ENCODE results near the gene FSTL5. TPM values are rescaled to one million over a fixed set of nuclear protein-coding genes. Genes with fewer than 3 reads are reported as not detected.

The FSTL5 gene
- total and polyA plus RNA-seq, 5 donors from 2014 or later: not detected

DNA sequence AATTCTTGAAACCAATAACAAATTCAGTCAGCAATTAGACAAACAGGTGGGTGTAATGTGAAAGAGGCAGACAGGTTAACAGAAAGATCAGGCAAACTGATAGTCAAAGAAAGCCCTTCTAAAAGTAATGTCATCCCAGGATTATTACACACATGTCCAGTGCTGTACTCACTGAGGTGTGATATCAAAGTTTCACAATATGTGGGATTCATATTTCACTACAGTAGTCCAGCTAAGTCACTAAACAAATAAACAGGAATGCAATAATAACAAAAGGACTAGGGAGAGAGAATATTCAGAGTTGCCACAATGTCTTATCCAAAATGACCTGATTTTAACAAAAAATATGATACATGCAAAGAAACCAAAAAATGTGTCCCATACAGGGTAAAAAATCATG lies 787.5 kb downstream of the FSTL5 start:
- Mint-ChIP-seq H3K4me3 (no peak overlapping the region), H3K27ac (no peak overlapping the region), H3K36me3 (no peaks in the 10 kb centered on the region), H3K27me3 (no peaks in the 10 kb centered on the region), H3K9me3 (peaks cover 1 to 22% (median 7%) of the 10 kb centered on the region in 7 donors), H3K4me1 (peaks cover 0 to 5% (median 0%) of the 10 kb centered on the region in 4 donors)
- H3K27ac ChIP-seq (ENCODE audit: insufficient read depth, low read length, poor library complexity, severe bottlenecking): no peak overlapping the region
- ATAC-seq (ENCODE audit: low read depth in 2 of 2) (no peak), DNase-seq (no peak)
- no peaks in the 10 kb centered on the region for H3K27me3 ChIP-seq (ENCODE audit: control insufficient read depth, insufficient read depth, low read length)
- H3K4me1 ChIP-seq (ENCODE audit: control insufficient read depth, insufficient read depth, low read length, poor library complexity, severe bottlenecking): no peaks in the 10 kb centered on the region
- peaks cover 4 to 7% of the 10 kb centered on the region in 2 experiments for H3K9me3 ChIP-seq (ENCODE audit: control insufficient read depth in 2 of 2, low read length in 2 of 2)
- H3K36me3 ChIP-seq (ENCODE audit: control insufficient read depth, insufficient read depth, low read length): no peaks in the 10 kb centered on the region
- H3K4me3 ChIP-seq (ENCODE audit: low read depth, low read length): no peak overlapping the region

DNA sequence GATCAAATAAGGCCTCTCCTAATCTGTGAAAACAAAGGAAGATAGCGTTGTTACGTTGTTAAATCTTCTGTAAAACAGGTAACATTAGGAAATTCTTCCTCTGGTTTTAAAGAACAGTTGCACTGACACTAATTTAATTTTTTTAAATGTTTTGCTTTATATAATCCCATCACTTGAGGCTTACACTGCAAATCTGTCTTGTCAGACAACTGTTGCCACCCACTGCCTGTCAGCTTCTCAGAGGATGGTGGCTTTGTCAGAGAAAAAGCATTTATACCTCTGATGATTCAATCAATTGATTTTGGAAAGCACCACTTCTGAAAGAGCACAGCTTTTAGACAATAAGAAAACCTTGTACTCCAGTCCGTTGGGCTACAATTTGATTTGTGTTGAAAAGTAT lies 799.1 kb downstream of the FSTL5 start:
- Mint-ChIP-seq H3K9me3 (peaks cover 0 to 24% (median 3%) of the 10 kb centered on the region in 7 donors), H3K4me3 (no peak overlapping the region)
- H3K36me3 ChIP-seq (ENCODE audit: control insufficient read depth, insufficient read depth, low read length): no peaks in the 10 kb centered on the region

GRCh38 chr4:161360982-161361381 lies 802.8 kb downstream of the FSTL5 start:
- Mint-ChIP-seq H3K9me3 (peaks cover 0 to 24% (median 6%) of the 10 kb centered on the region in 7 donors), H3K27ac (no peak overlapping the region), H3K27me3 (no peaks in the 10 kb centered on the region), H3K4me3 (no peak overlapping the region), H3K4me1 (no peaks in the 10 kb centered on the region), H3K36me3 (no peaks in the 10 kb centered on the region)
- Histone ChIP-seq H3K4me3 (ENCODE audit: low read depth, low read length) (no peak overlapping the region), H3K4me1 (ENCODE audit: control insufficient read depth, insufficient read depth, low read length, poor library complexity, severe bottlenecking) (no peaks in the 10 kb centered on the region), H3K27me3 (ENCODE audit: control insufficient read depth, insufficient read depth, low read length) (no peaks in the 10 kb centered on the region), H3K9me3 (ENCODE audit: control insufficient read depth in 2 of 2, low read length in 2 of 2) (peaks cover 0 to 5% of the 10 kb centered on the region in 2 experiments), H3K36me3 (ENCODE audit: control insufficient read depth, insufficient read depth, low read length) (no peaks in the 10 kb centered on the region), H3K27ac (ENCODE audit: insufficient read depth, low read length, poor library complexity, severe bottlenecking) (no peak overlapping the region)
- ATAC-seq (ENCODE audit: low read depth in 2 of 2) (no peak), DNase-seq (no peak)

More for the DNA sequence above, 799.1 kb downstream of the FSTL5 start:
- H3K4me1 Mint-ChIP-seq: no peaks in the 10 kb centered on the region
- Histone ChIP-seq H3K9me3 (ENCODE audit: control insufficient read depth in 2 of 2, low read length in 2 of 2) (peaks cover 0 to 5% of the 10 kb centered on the region in 2 experiments), H3K4me3 (ENCODE audit: low read depth, low read length) (no peak overlapping the region), H3K4me1 (ENCODE audit: control insufficient read depth, insufficient read depth, low read length, poor library complexity, severe bottlenecking) (no peaks in the 10 kb centered on the region), H3K27ac (ENCODE audit: insufficient read depth, low read length, poor library complexity, severe bottlenecking) (no peak overlapping the region), H3K27me3 (ENCODE audit: control insufficient read depth, insufficient read depth, low read length) (no peaks in the 10 kb centered on the region)
- no peaks in the 10 kb centered on the region for H3K27me3 Mint-ChIP-seq
- H3K36me3 Mint-ChIP-seq: no peaks in the 10 kb centered on the region
- no peak for ATAC-seq (ENCODE audit: low read depth in 2 of 2)
- no peak overlapping the region for H3K27ac Mint-ChIP-seq
- DNase-seq: no peak

DNA sequence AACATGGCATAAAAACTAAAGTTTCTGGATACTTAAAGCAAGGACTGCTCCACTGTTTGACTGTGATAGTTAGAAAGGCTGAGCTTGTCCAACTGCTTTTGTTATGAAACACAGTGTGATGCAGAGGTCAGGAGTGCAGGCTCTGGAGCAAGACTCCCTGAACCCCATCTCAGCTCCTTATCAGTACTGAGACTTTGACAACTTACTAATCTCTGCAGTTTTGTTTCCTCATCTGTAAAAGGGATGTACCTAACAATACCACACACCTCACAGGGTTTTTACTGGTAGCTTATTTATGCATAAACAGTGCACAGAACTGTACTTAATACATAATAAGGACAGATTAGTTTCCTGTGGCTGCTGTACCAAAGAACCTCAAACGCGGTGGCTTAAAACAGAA lies 804.3 kb downstream of the FSTL5 start:
- Histone ChIP-seq H3K27me3 (ENCODE audit: control insufficient read depth, insufficient read depth, low read length) (no peaks in the 10 kb centered on the region), H3K27ac (ENCODE audit: insufficient read depth, low read length, poor library complexity, severe bottlenecking) (no peak overlapping the region), H3K9me3 (ENCODE audit: control insufficient read depth in 2 of 2, low read length in 2 of 2) (peaks cover 0 to 5% of the 10 kb centered on the region in 2 experiments), H3K4me3 (ENCODE audit: low read depth, low read length) (no peak overlapping the region), H3K36me3 (ENCODE audit: control insufficient read depth, insufficient read depth, low read length) (no peaks in the 10 kb centered on the region), H3K4me1 (ENCODE audit: control insufficient read depth, insufficient read depth, low read length, poor library complexity, severe bottlenecking) (no peaks in the 10 kb centered on the region)
- Mint-ChIP-seq H3K27me3 (no peaks in the 10 kb centered on the region), H3K9me3 (peaks cover 0 to 19% (median 6%) of the 10 kb centered on the region in 7 donors), H3K4me1 (no peaks in the 10 kb centered on the region), H3K4me3 (no peak overlapping the region), H3K27ac (no peak overlapping the region), H3K36me3 (no peaks in the 10 kb centered on the region)
- DNase-seq (no peak), ATAC-seq (ENCODE audit: low read depth in 2 of 2) (no peak)

- ATAC-seq (ENCODE audit: low read depth in 2 of 2) (no peak), DNase-seq (no peak)
- Mint-ChIP-seq H3K4me1 (peaks cover 0 to 5% (median 0%) of the 10 kb centered on the region in 4 donors), H3K9me3 (peaks cover 3 to 29% (median 10%) of the 10 kb centered on the region in 7 donors), H3K4me3 (no peak overlapping the region), H3K27ac (no peak overlapping the region), H3K27me3 (no peaks in the 10 kb centered on the region), H3K36me3 (no peaks in the 10 kb centered on the region)
- H3K4me1 ChIP-seq (ENCODE audit: control insufficient read depth, insufficient read depth, low read length, poor library complexity, severe bottlenecking): no peaks in the 10 kb centered on the region
- H3K27me3 ChIP-seq (ENCODE audit: control insufficient read depth, insufficient read depth, low read length): no peaks in the 10 kb centered on the region
- no peak overlapping the region for H3K27ac ChIP-seq (ENCODE audit: insufficient read depth, low read length, poor library complexity, severe bottlenecking)
- H3K36me3 ChIP-seq (ENCODE audit: control insufficient read depth, insufficient read depth, low read length): no peaks in the 10 kb centered on the region
- H3K9me3 ChIP-seq (ENCODE audit: control insufficient read depth in 2 of 2, low read length in 2 of 2): peaks cover 0 to 5% of the 10 kb centered on the region in 2 experiments
- no peak overlapping the region for H3K4me3 ChIP-seq (ENCODE audit: low read depth, low read length)
Measured at GRCh38 chr4:161356351-161356750, 807.4 kb downstream of the FSTL5 start.

GRCh38 chr4:161350946-161351345 lies 812.9 kb downstream of the FSTL5 start:
- Histone ChIP-seq H3K4me1 (ENCODE audit: control insufficient read depth, insufficient read depth, low read length, poor library complexity, severe bottlenecking) (no peaks in the 10 kb centered on the region), H3K9me3 (ENCODE audit: control insufficient read depth in 2 of 2, low read length in 2 of 2) (no peaks in the 10 kb centered on the region), H3K4me3 (ENCODE audit: low read depth, low read length) (no peak overlapping the region), H3K36me3 (ENCODE audit: control insufficient read depth, insufficient read depth, low read length) (no peaks in the 10 kb centered on the region), H3K27me3 (ENCODE audit: control insufficient read depth, insufficient read depth, low read length) (no peaks in the 10 kb centered on the region), H3K27ac (ENCODE audit: insufficient read depth, low read length, poor library complexity, severe bottlenecking) (no peak overlapping the region)
- peaks cover 0 to 5% (median 0%) of the 10 kb centered on the region in 4 donors for H3K4me1 Mint-ChIP-seq
- H3K27me3 Mint-ChIP-seq: no peaks in the 10 kb centered on the region
- DNase-seq (no peak), ATAC-seq (ENCODE audit: low read depth in 2 of 2) (no peak)
- H3K4me3 Mint-ChIP-seq: no peak overlapping the region
- H3K36me3 Mint-ChIP-seq: no peaks in the 10 kb centered on the region
- no peak overlapping the region for H3K27ac Mint-ChIP-seq
- H3K9me3 Mint-ChIP-seq: peaks cover 2 to 36% (median 10%) of the 10 kb centered on the region in 7 donors

GRCh38 chr4:161345741-161346140 lies 818.1 kb downstream of the FSTL5 start:
- Histone ChIP-seq H3K27ac (ENCODE audit: insufficient read depth, low read length, poor library complexity, severe bottlenecking) (no peak overlapping the region), H3K36me3 (ENCODE audit: control insufficient read depth, insufficient read depth, low read length) (no peaks in the 10 kb centered on the region), H3K27me3 (ENCODE audit: control insufficient read depth, insufficient read depth, low read length) (no peaks in the 10 kb centered on the region), H3K4me3 (ENCODE audit: low read depth, low read length) (no peak overlapping the region), H3K4me1 (ENCODE audit: control insufficient read depth, insufficient read depth, low read length, poor library complexity, severe bottlenecking) (no peaks in the 10 kb centered on the region), H3K9me3 (ENCODE audit: control insufficient read depth in 2 of 2, low read length in 2 of 2) (no peaks in the 10 kb centered on the region)
- no peaks in the 10 kb centered on the region for H3K36me3 Mint-ChIP-seq
- ATAC-seq (ENCODE audit: low read depth in 2 of 2) (no peak), DNase-seq (no peak)
- H3K9me3 Mint-ChIP-seq: peaks cover 1 to 42% (median 3%) of the 10 kb centered on the region in 7 donors
- H3K27me3 Mint-ChIP-seq: no peaks in the 10 kb centered on the region
- H3K27ac Mint-ChIP-seq: no peak overlapping the region
- H3K4me3 Mint-ChIP-seq: no peak overlapping the region
- H3K4me1 Mint-ChIP-seq: no peaks in the 10 kb centered on the region

DNA sequence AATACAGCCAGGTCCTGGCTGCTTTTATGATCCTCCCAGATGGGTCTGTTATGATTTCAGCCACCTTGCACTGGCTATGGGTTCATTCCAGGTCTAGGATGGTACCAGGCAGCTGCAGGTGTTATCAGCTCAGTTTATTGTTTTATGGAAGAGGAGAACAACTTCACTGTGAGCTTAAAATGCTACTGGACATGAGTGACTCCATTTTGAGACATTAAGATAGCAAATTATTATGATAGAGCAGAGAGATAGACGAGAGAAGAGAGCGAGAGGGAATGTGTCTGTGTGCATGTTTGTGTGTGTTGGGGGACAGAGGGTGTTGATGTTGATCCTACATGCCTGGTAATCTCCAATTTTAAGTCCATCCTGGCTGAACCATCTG lies 820.2 kb downstream of the FSTL5 start:
- Histone ChIP-seq H3K27me3 (ENCODE audit: control insufficient read depth, insufficient read depth, low read length) (no peaks in the 10 kb centered on the region), H3K4me3 (ENCODE audit: low read depth, low read length) (no peak overlapping the region), H3K36me3 (ENCODE audit: control insufficient read depth, insufficient read depth, low read length) (no peaks in the 10 kb centered on the region), H3K4me1 (ENCODE audit: control insufficient read depth, insufficient read depth, low read length, poor library complexity, severe bottlenecking) (no peaks in the 10 kb centered on the region), H3K27ac (ENCODE audit: insufficient read depth, low read length, poor library complexity, severe bottlenecking) (no peak overlapping the region), H3K9me3 (ENCODE audit: control insufficient read depth in 2 of 2, low read length in 2 of 2) (no peaks in the 10 kb centered on the region)
- Mint-ChIP-seq H3K4me1 (no peaks in the 10 kb centered on the region), H3K27ac (no peak overlapping the region), H3K9me3 (peaks cover 0 to 30% (median 3%) of the 10 kb centered on the region in 7 donors), H3K4me3 (no peak overlapping the region), H3K36me3 (no peaks in the 10 kb centered on the region), H3K27me3 (no peaks in the 10 kb centered on the region)
- DNase-seq (no peak), ATAC-seq (ENCODE audit: low read depth in 2 of 2) (no peak)
